Measurements from ENCODE around the gene NFIX.
A peak's percentile ranks its signal among the peaks of the same experiment; 100 is the strongest.

Gene NFIX

DNA sequence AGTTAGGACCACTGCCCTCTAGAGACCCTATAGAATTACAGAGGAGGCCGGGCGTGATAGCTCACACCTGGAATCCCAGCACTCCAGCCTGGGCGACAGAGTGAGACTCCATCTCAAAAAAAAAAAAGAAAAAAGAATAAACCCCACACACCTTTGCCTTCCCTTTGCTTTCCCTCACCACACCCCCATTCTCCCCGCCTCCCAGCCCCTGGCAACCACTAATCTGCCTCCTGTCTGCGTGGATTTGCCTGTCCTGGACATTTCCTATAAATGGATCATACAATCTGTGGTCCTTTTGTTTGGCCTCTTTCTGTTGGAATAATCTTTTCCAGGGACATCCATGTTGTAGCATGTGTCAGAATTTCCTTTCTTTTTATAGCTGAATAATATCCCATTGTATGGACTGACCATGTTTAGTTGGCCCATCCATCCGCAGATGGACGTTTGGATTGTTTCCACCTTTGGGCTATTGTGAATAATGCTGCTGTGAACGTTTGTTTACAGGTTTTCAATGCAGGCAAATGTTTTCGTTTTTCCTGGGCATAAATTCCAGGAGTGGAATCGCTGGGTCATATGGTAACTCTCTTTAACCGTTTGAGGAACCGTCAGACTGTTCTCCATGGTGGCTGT is 138.1 kb downstream of the NFIX start:
- H3K27ac ChIP-seq, result no peak overlapping the region
- DNase-seq (ENCODE audit: low read depth, low spot score), result no peak

DNA sequence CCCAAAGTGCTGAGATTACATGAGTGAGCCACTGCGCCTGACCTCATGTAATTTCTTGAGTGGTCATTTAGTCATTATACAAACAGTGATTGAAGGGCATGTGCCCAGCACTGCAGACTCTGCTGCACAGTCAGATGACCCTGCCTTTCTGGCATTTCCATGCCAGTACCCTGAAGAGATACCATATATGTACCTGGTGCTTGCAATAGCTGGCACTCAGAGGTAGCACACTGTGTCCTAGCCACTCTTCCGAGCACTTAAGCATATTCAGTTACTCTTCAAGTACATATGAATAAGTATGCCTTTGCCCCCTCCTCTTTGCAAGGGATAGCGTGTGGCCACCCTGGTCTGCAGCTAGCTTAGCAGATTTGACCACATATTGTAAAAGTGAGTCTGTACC is 139.4 kb downstream of the NFIX start:
- H3K27ac ChIP-seq, result no peak overlapping the region
- no peak for DNase-seq (ENCODE audit: low read depth, low spot score)

DNA sequence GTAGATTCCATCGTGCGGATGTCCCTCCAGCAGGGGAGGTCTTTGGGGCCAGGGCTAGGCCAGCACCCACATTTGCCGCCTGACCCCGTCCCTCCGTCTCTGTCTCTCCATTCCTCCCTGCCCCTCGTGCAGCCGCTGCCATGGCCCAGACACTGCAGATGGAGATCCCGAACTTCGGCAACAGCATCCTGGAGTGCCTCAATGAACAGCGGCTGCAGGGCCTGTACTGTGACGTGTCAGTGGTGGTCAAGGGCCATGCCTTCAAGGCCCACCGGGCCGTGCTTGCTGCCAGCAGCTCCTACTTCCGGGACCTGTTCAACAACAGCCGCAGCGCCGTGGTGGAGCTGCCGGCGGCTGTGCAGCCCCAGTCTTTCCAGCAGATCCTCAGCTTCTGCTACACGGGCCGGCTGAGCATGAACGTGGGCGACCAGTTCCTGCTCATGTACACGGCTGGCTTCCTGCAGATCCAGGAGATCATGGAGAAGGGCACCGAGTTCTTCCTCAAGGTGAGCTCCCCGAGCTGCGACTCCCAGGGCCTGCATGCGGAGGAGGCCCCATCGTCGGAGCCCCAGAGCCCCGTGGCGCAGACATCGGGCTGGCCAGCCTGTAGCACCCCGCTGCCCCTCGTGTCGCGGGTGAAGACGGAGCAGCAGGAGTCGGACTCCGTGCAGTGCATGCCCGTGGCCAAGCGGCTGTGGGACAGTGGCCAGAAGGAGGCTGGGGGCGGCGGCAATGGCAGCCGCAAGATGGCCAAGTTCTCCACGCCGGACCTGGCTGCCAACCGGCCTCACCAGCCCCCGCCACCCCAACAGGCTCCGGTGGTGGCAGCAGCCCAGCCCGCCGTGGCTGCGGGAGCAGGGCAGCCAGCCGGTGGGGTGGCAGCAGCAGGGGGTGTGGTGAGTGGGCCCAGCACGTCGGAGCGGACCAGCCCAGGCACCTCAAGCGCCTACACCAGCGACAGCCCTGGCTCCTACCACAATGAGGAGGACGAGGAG is 140.1 kb downstream of the NFIX start:
- H3K27ac ChIP-seq, result no peak overlapping the region
- no peak for DNase-seq (ENCODE audit: low read depth, low spot score)

DNA sequence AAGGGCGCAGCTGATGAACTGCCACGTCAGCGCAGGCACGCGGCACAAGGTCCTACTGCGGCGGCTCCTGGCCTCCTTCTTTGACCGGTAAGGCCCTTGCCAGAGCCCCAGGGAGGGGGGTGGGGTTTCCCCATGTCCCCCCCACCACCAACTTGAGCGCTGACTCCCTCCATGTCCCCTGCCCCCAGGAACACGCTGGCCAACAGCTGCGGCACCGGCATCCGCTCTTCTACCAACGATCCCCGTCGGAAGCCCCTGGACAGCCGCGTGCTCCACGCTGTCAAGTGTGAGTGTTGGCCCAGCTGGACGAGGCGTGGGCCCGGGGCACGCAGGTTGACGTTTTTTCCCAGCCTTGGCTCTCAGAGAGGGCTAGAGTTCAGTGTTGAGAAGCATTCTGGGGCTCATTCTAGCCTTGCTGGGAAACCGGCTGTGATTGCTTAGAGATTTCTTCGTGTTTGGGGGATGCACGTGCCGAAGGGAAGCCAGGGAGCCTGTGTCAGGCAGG is 142.1 kb downstream of the NFIX start:
- DNase-seq (ENCODE audit: low read depth, low spot score), result no peak
- H3K27ac ChIP-seq, result no peak overlapping the region

DNA sequence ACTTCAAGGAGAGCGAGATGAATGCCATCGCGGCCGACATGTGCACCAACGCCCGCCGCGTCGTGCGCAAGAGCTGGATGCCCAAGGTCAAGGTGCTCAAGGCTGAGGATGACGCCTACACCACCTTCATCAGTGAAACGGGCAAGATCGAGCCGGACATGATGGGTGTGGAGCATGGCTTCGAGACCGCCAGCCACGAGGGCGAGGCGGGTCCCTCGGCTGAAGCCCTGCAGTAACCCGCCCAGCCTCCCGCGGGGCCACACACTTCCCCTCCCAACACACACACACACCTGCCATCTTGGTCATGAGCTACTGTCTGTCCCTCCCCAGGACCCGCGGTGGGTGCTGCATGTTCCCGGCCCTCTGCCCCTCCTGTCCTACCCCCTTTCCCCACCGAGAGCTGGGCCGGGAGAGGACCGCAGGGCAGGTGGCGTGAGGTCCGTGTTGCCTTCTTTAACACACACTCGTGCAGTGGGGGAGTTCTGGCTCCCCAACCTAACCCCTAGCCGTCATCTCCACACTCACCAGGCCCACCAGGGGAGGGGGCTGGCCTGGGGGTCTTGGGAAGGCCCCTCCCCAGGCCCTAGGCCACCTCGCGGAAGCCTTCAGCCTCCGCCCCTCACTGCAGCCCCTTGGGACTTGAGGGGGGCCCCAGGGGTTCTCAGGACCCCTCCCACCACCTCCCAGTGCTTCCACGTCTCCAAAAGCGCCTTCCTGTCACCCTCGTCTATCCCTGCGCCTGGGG is 143.1 kb downstream of the NFIX start:
- no peak overlapping the region for H3K27ac ChIP-seq

DNA sequence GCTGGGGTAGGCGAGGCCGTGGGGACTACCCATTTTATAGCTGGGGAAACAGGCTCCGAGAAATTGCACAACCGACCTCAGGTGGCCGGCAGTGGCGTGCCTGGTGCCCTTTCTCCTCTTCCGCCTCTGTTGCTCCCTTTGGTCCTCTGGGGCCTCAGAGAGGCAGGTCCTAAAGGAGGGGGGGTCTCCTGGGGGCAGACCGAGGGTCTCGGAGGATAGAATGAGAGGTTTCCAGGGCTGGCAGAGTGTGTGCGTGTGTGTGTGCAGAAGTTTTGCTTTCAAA is 143.6 kb downstream of the NFIX start:
- no peak for DNase-seq (ENCODE audit: low read depth, low spot score)
- no peak overlapping the region for H3K27ac ChIP-seq

More for the DNA sequence above, 143.1 kb downstream of the NFIX start:
- DNase-seq (ENCODE audit: low read depth, low spot score), result no peak

DNA sequence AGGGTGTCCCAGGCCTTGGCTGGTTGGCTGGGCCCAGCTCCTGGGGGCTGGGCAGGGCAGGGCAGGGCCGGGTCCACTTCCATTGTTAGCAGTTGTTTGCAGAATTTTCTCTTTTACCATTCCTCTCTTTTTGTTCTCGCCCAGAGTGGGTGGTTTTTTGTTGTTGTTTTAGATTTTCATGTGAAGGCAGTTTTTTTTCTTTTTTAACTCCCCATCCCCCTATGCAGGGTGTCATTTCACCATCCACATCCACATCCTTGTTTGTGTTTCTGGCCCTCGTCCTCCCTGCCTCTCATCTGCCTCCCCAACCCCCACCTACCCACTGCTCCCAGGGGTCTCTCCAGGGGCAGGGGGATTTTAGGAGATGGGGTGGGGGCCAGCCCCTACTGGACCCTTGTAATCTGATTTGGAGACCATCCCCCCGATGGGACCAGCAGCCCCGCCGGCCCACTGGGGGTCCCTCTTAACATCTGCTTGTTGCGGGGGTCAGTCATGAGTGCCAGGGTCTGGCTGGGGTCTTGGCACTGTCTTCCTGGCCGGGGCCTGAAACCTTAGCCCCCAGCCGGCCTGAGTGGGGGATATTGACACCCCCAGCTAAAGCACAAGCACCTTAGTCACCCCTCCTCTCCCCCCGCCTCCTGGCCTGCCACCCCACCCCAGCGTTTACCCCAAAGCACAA is 144.5 kb downstream of the NFIX start:
- no peak for DNase-seq (ENCODE audit: low read depth, low spot score)
- no peak overlapping the region for H3K27ac ChIP-seq

DNA sequence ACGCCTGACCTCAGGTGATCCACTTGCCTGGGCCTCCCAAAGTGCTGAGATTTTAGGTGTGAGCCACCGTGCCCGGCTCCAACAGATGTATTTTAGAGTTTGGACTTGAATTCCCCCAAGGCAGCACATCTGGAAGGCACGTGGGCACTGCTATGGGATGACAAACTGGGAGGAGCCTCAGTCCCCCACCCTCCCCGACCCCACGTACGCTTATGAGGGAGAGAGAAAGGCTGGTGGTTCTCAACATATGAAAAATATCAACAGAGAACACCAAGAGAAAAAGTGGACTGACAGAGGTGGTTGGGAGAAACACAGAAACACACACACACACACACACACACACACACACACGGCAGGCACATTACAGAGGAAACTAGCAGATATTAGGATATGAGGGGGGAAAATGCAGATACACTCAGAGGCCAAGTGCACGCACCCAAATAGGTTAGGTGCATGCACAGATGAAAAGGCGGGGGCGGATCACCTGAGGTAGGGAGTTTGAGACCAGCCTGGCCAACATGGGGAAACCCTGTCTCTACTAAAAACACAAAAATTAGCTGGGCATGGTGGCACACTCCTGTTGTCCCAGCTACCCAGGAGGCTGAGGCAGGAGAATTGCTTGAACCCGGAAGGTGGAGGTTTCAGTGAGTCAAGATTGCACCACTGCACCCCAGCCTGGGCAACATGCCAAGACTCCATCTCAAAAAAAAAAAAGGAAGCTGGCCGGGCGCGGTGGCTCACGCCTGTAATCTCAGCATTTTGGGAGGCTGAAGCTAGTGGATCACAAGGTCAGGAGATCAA is 151.7 kb downstream of the NFIX start:
- peak overlapping the region; percentile 5 for H3K27ac ChIP-seq

More for the DNA sequence above, 151.7 kb downstream of the NFIX start:
- no peak for DNase-seq (ENCODE audit: low read depth, low spot score)
